Stimulated activated naive CD8-positive, alpha-beta T cell treated with anti-CD3 and anti-CD28 coated beads, Interleukin-15, Interleukin-2, amounts not matched to agents 100 ng/mL and 50 ng/mL, for 24 hours (primary cell): Measurements from ENCODE around the gene XCL1.
"Not testable (repeated sequence)": the region's sequence is repeated elsewhere in the genome, so short reads cannot be mapped to it uniquely, and the experiment has no call there.

Experiments
- H3K27ac Mint-ChIP-seq: one replicate; pipeline ENCODE4 v1.8.0; 2021; ENCODE audit warnings: mild to moderate bottlenecking, mixed read lengths
- H3K27me3 Mint-ChIP-seq: one replicate; pipeline ENCODE4 v1.8.0; 2021; ENCODE audit warnings: mixed read lengths
- H3K36me3 Mint-ChIP-seq: one replicate; pipeline ENCODE4 v1.8.0; 2021; ENCODE audit warnings: low read depth, mixed read lengths
- H3K4me1 Mint-ChIP-seq: one replicate; pipeline ENCODE4 v1.8.0; 2021; ENCODE audit warnings: low read depth, mixed read lengths
- H3K4me3 Mint-ChIP-seq: one replicate; pipeline ENCODE4 v1.8.0; 2021; ENCODE audit warnings: mild to moderate bottlenecking, mixed read lengths
- H3K9me3 Mint-ChIP-seq: one replicate; pipeline ENCODE4 v1.8.0; 2021; ENCODE audit warnings: mixed read lengths

Gene XCL1

GRCh38 chr1:168581817-168582572 is 5.6 kb downstream of the XCL1 start:
- H3K4me1 Mint-ChIP-seq, result peaks cover 38% of the 10 kb centered on the region
- peaks cover 41% of the 10 kb centered on the region for H3K36me3 Mint-ChIP-seq
- H3K27ac Mint-ChIP-seq, result no peak overlapping the region
- H3K27me3 Mint-ChIP-seq, result no peaks in the 10 kb centered on the region
- no peak overlapping the region for H3K4me3 Mint-ChIP-seq
- no peaks in the 10 kb centered on the region for H3K9me3 Mint-ChIP-seq

- Mint-ChIP-seq H3K36me3 (peaks cover 32% of the 10 kb centered on the region), H3K4me3 (no peak overlapping the region), H3K27me3 (no peaks in the 10 kb centered on the region), H3K4me1 (peaks cover 35% of the 10 kb centered on the region), H3K27ac (no peak overlapping the region), H3K9me3 (peaks cover 4% of the 10 kb centered on the region)
Measured at GRCh38 chr1:168582688-168583336, 6.4 kb downstream of the XCL1 start.

GRCh38 chr1:168583571-168583970 is 7.2 kb downstream of the XCL1 start:
- Mint-ChIP-seq H3K27ac (no peak overlapping the region), H3K27me3 (no peaks in the 10 kb centered on the region), H3K4me3 (no peak overlapping the region), H3K4me1 (peaks cover 30% of the 10 kb centered on the region), H3K36me3 (peaks cover 25% of the 10 kb centered on the region), H3K9me3 (peaks cover 4% of the 10 kb centered on the region)

- Mint-ChIP-seq H3K9me3 (peaks cover 4% of the 10 kb centered on the region), H3K36me3 (peaks cover 9% of the 10 kb centered on the region), H3K4me3 (no peak overlapping the region), H3K27me3 (no peaks in the 10 kb centered on the region), H3K27ac (no peak overlapping the region), H3K4me1 (peaks cover 17% of the 10 kb centered on the region)
Measured at GRCh38 chr1:168585191-168585590, 8.8 kb downstream of the XCL1 start.

GRCh38 chr1:168585937-168586336 is 9.5 kb downstream of the XCL1 start:
- H3K4me1 Mint-ChIP-seq, result peaks cover 12% of the 10 kb centered on the region
- H3K27me3 Mint-ChIP-seq, result no peaks in the 10 kb centered on the region
- no peak overlapping the region for H3K4me3 Mint-ChIP-seq

GRCh38 chr1:168589167-168589566 is 12.8 kb downstream of the XCL1 start:
- no peaks in the 10 kb centered on the region for H3K36me3 Mint-ChIP-seq
- H3K4me1 Mint-ChIP-seq, result peaks cover 11% of the 10 kb centered on the region
- no peak overlapping the region for H3K27ac Mint-ChIP-seq
- H3K9me3 Mint-ChIP-seq, result peaks cover 4% of the 10 kb centered on the region
- H3K4me3 Mint-ChIP-seq, result no peak overlapping the region
- H3K27me3 Mint-ChIP-seq, result no peaks in the 10 kb centered on the region

More at GRCh38 chr1:168585937-168586336, 9.5 kb downstream of the XCL1 start:
- Mint-ChIP-seq H3K27ac (no peak overlapping the region), H3K36me3 (peaks cover 1% of the 10 kb centered on the region), H3K9me3 (peaks cover 4% of the 10 kb centered on the region)

GRCh38 chr1:168591066-168591465 is 14.7 kb downstream of the XCL1 start:
- no peaks in the 10 kb centered on the region for H3K36me3 Mint-ChIP-seq

GRCh38 chr1:168591641-168592250 is 15.3 kb downstream of the XCL1 start:
- H3K4me1 Mint-ChIP-seq, result no peaks in the 10 kb centered on the region
- H3K36me3 Mint-ChIP-seq, result no peaks in the 10 kb centered on the region
- no peak overlapping the region for H3K4me3 Mint-ChIP-seq
- H3K27ac Mint-ChIP-seq, result no peak overlapping the region
- H3K27me3 Mint-ChIP-seq, result no peaks in the 10 kb centered on the region
- H3K9me3 Mint-ChIP-seq, result peaks cover 4% of the 10 kb centered on the region

More at GRCh38 chr1:168591066-168591465, 14.7 kb downstream of the XCL1 start:
- no peak overlapping the region for H3K27ac Mint-ChIP-seq
- H3K9me3 Mint-ChIP-seq, result peaks cover 4% of the 10 kb centered on the region
- no peak overlapping the region for H3K4me3 Mint-ChIP-seq
- H3K27me3 Mint-ChIP-seq, result no peaks in the 10 kb centered on the region
- H3K4me1 Mint-ChIP-seq, result no peaks in the 10 kb centered on the region

- not testable (repeated sequence) for H3K27me3 Mint-ChIP-seq, H3K9me3 Mint-ChIP-seq, H3K36me3 Mint-ChIP-seq, H3K27ac Mint-ChIP-seq, H3K4me3 Mint-ChIP-seq
- peaks cover 15% of the 10 kb centered on the region for H3K4me1 Mint-ChIP-seq
Measured at GRCh38 chr1:168595403-168595802, 19.0 kb downstream of the XCL1 start.

- Mint-ChIP-seq H3K27me3 (no peaks in the 10 kb centered on the region), H3K36me3 (no peaks in the 10 kb centered on the region), H3K27ac (no peak overlapping the region), H3K4me3 (no peak overlapping the region), H3K4me1 (peaks cover 15% of the 10 kb centered on the region), H3K9me3 (no peaks in the 10 kb centered on the region)
Measured at GRCh38 chr1:168598125-168598524, 21.7 kb downstream of the XCL1 start.

GRCh38 chr1:168598892-168599291 is 22.5 kb downstream of the XCL1 start:
- H3K4me1 Mint-ChIP-seq, result peaks cover 15% of the 10 kb centered on the region
- no peaks in the 10 kb centered on the region for H3K9me3 Mint-ChIP-seq
- H3K27me3 Mint-ChIP-seq, result no peaks in the 10 kb centered on the region
- no peaks in the 10 kb centered on the region for H3K36me3 Mint-ChIP-seq
- H3K4me3 Mint-ChIP-seq, result no peak overlapping the region
- no peak overlapping the region for H3K27ac Mint-ChIP-seq

- no peak overlapping the region for H3K4me3 Mint-ChIP-seq
Measured at GRCh38 chr1:168599641-168600040, 23.2 kb downstream of the XCL1 start.

GRCh38 chr1:168601051-168601450 is 24.6 kb downstream of the XCL1 start:
- Mint-ChIP-seq H3K4me3 (no peak overlapping the region), H3K9me3 (no peaks in the 10 kb centered on the region), H3K4me1 (peaks cover 15% of the 10 kb centered on the region)

More at GRCh38 chr1:168599641-168600040, 23.2 kb downstream of the XCL1 start:
- Mint-ChIP-seq H3K9me3 (no peaks in the 10 kb centered on the region), H3K4me1 (peaks cover 15% of the 10 kb centered on the region), H3K27ac (no peak overlapping the region), H3K36me3 (no peaks in the 10 kb centered on the region), H3K27me3 (no peaks in the 10 kb centered on the region)

GRCh38 chr1:168603501-168604110 is 27.2 kb downstream of the XCL1 start:
- no peak overlapping the region for H3K27ac Mint-ChIP-seq
- H3K4me3 Mint-ChIP-seq, result no peak overlapping the region
- no peaks in the 10 kb centered on the region for H3K27me3 Mint-ChIP-seq
- no peaks in the 10 kb centered on the region for H3K36me3 Mint-ChIP-seq
- H3K9me3 Mint-ChIP-seq, result no peaks in the 10 kb centered on the region
- peaks cover 6% of the 10 kb centered on the region for H3K4me1 Mint-ChIP-seq

More at GRCh38 chr1:168601051-168601450, 24.6 kb downstream of the XCL1 start:
- Mint-ChIP-seq H3K36me3 (no peaks in the 10 kb centered on the region), H3K27me3 (no peaks in the 10 kb centered on the region), H3K27ac (no peak overlapping the region)

GRCh38 chr1:168605443-168605842 is 29.0 kb downstream of the XCL1 start:
- no peak overlapping the region for H3K27ac Mint-ChIP-seq
- H3K27me3 Mint-ChIP-seq, result no peaks in the 10 kb centered on the region
- H3K4me3 Mint-ChIP-seq, result no peak overlapping the region
- no peaks in the 10 kb centered on the region for H3K9me3 Mint-ChIP-seq
- no peaks in the 10 kb centered on the region for H3K4me1 Mint-ChIP-seq
- H3K36me3 Mint-ChIP-seq, result no peaks in the 10 kb centered on the region
